ENCODE data around the gene RHBDF1.
"Not testable (repeated sequence)": the region's sequence is repeated elsewhere in the genome, so short reads cannot be mapped to it uniquely, and the experiment has no call there.

Gene RHBDF1

DNA sequence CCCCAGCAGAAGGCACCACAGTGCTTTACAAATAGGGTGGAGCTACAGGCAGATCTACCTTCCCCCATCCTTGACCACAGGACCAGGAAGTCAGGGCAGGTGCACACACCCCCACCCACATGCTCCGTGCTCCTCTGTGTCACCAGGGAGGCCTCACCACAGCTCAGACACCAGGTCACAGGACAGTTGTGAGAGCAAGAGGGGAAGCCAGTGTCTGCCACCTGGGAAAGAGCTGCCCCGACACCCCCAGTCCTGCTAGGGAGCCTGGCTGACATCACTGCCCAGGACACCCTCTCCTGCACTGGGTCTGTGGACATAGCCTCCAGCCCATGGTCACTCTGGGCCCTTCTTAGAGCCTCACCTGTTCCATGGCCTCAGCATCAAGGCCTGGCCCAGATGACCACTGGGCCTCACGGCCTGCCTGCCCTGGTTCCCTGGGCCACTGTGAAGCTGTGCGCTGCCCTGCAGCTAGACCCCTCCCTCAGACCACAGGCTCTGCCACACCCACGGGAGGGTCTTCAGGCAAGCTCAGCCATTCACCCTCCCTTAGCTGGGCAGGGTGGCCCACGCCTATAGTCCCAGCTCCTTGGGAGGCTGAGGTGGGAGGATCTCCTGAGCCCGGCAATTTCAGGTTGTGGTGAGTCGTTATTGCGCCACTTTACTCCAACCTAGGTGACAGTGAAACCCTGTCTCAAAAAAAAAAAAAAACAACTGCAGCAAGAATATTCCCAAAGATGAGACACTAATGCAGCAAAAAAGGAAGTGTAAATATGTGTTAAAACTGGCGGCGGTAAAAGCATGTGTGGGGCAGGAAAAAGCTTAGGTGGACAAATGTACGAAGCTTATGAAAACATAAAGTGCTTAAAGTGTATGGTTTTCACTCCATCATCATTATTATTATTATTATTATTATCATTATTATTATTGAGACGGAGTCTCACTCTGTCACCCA lies 33.2 kb downstream of the RHBDF1 start:
- TF ChIP-seq, protein P1, sequence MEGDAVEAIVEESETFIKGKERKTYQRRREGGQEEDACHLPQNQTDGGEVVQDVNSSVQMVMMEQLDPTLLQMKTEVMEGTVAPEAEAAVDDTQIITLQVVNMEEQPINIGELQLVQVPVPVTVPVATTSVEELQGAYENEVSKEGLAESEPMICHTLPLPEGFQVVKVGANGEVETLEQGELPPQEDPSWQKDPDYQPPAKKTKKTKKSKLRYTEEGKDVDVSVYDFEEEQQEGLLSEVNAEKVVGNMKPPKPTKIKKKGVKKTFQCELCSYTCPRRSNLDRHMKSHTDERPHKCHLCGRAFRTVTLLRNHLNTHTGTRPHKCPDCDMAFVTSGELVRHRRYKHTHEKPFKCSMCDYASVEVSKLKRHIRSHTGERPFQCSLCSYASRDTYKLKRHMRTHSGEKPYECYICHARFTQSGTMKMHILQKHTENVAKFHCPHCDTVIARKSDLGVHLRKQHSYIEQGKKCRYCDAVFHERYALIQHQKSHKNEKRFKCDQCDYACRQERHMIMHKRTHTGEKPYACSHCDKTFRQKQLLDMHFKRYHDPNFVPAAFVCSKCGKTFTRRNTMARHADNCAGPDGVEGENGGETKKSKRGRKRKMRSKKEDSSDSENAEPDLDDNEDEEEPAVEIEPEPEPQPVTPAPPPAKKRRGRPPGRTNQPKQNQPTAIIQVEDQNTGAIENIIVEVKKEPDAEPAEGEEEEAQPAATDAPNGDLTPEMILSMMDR (IDR thresholded peaks at IDR 0.05; ENCODE audit: insufficient read depth, low read length, missing control alignments): no peak
- POLR2A ChIA-PET: no interaction called here
- CTCF ChIA-PET: no interaction called here
- DNase-seq (ENCODE audit: low read depth, low spot score): no peak
- no peak overlapping the region for H3K4me3 ChIP-seq (ENCODE audit: low read depth, low read length)

DNA sequence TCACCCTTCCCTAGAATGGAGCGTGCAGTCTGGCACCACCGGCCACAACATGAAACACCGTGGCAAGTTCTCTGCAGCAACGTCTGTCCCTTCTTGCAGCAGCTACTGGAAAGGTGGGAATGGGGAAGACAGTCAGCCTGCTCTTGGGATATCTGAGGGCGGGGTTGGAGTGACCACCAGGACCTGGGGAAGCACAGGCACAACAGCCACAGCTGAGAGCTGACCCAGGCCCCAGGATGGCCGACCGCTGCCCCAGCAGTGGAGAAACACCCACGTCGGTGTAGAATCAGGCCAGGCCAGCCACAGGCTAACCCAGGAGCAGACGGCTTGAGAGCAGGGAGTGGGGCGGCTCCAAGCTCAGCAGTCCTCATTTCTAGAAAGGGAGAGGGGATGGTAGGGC lies 34.2 kb downstream of the RHBDF1 start:
- H3K4me3 ChIP-seq (ENCODE audit: low read depth, low read length); CTCF ChIA-PET; POLR2A ChIA-PET; DNase-seq (ENCODE audit: low read depth, low spot score): not testable (repeated sequence)

DNA sequence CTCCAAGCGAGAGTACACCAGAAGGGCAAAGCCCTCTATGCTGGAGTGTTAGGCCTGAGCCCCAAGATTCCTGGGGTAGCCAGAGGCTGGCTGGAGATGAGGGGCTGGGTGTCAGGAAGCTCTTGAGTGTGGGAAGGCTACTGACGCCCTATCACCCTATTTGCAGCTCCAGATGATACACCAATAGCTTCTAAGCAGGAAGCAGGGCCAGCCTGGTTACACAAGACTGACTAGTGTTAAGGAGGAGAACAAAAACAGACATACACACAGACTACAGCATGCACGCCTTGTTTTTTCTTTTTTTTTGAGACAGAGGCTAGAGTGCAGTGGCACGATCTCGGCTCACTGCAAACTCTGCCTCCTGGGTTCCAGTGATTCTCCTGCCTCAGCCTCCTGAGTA lies 34.9 kb downstream of the RHBDF1 start:
- no peak overlapping the region for H3K4me3 ChIP-seq (ENCODE audit: low read depth, low read length)
- ChIA-PET CTCF (no interaction called here), POLR2A (no interaction called here)
- TF ChIP-seq, protein P1 (IDR thresholded peaks at IDR 0.05; ENCODE audit: insufficient read depth, low read length, missing control alignments): no peak
- DNase-seq (ENCODE audit: low read depth, low spot score): no peak

DNA sequence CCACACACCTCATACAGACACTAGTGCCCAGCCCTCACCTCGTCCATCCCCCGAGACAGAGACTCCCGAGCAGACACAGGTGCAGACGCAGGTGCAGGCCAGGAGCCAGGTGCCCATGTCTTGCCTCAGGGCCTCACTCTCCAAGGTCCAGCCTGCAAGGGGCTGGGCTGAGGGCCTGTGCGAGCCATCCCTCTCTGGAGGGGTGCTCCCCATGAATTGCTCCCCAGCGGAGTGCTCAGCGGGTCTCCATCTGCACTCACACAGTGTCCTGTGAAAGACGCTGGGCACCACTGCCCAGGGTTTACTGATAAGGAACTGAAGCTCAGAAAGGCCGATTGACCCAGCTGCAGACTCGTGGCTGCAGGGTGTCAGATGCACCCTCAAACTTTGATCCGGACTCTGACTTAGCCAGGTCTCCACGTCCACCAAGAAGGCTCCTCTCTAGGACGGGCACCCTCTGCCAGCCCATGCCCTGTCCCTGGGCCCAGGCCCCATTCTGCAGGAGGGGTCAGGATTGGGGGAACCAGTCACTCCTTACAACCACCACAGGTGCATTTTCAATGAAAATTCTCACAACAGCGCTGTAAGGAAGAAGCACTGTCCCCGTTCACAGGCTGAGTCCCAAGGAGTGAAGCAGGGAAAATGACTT lies 36.0 kb downstream of the RHBDF1 start:
- ChIA-PET POLR2A (no interaction called here), CTCF (no interaction called here)
- TF ChIP-seq, protein P1 (IDR thresholded peaks at IDR 0.05; ENCODE audit: insufficient read depth, low read length, missing control alignments): no peak
- DNase-seq (ENCODE audit: low read depth, low spot score): no peak
- H3K4me3 ChIP-seq (ENCODE audit: low read depth, low read length): no peak overlapping the region

DNA sequence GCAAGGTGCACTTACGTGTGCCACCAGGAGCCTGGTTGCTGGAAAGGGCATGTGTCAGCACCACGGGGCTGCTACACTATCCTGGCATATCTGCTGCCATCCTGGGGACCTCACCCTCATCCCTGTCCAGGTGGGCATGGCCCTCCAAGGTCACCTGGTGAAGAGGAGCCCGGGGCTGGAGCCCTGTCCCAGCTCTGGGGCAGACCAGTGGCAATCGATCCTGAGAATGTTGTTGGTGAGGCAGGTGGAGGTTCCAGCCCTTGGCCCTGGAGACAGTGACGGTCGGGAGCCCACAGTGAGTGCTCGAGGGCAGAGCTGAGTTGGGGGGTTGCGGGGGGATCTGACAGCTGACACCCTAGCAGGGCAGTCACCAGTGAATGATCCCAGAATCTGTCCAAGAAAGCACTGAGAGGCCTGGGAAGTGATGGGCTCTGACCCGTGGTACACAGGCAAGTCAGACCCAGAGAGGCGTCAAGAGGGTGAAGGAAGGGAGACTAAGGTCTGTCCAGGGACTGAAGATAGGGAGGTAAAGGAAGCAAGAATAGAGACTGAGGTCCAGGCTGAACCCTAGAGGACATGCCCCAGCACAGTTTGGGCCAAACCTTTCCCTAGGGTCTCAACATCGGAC lies 36.6 kb downstream of the RHBDF1 start:
- H3K4me3 ChIP-seq (ENCODE audit: low read depth, low read length): no peak overlapping the region
- no peak for DNase-seq (ENCODE audit: low read depth, low spot score)
- CTCF ChIA-PET: no interaction called here
- POLR2A ChIA-PET: no interaction called here
- TF ChIP-seq, protein P1 (IDR thresholded peaks at IDR 0.05; ENCODE audit: insufficient read depth, low read length, missing control alignments): no peak

DNA sequence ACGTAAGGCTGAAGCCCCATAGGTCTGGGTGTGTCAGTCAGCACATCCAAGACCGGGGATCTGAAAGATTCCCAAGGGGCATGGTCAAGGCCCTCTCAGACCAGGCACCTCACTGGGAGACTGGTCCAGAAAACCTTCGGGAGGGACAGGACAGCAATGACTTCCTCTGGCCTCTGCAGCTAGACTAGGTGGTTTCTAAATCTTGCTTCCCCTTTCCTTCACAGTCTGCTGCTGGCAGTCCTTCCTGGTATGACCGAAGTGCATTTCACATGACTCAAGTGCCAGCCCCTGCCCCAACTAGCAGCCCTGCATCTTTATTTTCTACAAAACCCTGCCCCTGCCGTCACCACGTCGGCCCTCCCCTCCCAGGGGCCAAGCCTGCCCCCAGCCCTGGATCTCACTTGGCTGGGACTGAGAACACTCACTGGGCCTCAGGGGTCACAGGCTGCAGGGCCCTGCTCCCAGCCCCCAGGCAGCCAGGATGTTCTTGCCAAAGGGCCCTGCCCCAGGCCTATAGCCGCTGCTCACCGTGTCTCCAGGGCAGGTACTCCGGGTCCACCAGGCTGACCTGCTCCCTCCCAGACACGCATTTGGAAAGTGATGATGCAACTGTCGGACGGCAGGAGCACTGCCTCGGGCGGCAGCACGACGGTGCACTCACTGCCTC lies 37.3 kb downstream of the RHBDF1 start:
- POLR2A ChIA-PET: no interaction called here
- TF ChIP-seq, protein P1 (IDR thresholded peaks at IDR 0.05; ENCODE audit: insufficient read depth, low read length, missing control alignments): no peak
- no peak for DNase-seq (ENCODE audit: low read depth, low spot score)
- no peak overlapping the region for H3K4me3 ChIP-seq (ENCODE audit: low read depth, low read length)
- CTCF ChIA-PET: no interaction called here
